ENCODE results near the gene DOCK4.

DNA sequence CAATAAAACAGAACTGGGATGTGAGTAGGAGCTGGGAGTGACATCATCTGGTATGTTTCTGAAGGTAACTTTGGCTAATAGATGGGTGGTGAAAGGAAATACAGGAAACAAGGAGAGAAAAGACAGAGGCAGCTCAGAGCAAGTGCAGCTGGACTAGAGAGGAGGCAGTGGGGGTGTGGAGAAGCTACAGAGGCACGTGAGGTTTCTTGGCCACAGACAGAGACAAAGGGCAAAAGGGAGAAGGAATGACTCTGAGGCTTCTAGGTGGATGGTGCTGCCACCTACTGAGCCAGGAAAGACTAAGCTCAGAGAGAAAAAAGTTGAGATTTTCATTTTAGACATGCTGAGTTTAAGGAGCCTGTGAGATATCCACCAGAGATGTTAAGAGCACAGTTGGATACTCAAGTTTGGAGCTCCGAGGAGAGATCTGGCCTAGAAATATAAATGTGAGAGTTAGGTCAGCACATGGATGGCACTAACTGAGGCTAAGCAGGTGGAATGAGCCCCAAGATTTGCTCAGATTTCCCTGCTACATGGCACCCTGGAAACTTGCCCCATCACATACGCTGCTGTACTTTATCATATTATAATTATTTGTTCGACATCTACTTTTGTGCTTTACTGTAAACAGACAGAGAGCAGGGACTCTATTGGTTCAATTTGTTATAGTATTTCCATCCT, 350.9 kb downstream of the DOCK4 start:
- TF ChIP-seq, protein P1, sequence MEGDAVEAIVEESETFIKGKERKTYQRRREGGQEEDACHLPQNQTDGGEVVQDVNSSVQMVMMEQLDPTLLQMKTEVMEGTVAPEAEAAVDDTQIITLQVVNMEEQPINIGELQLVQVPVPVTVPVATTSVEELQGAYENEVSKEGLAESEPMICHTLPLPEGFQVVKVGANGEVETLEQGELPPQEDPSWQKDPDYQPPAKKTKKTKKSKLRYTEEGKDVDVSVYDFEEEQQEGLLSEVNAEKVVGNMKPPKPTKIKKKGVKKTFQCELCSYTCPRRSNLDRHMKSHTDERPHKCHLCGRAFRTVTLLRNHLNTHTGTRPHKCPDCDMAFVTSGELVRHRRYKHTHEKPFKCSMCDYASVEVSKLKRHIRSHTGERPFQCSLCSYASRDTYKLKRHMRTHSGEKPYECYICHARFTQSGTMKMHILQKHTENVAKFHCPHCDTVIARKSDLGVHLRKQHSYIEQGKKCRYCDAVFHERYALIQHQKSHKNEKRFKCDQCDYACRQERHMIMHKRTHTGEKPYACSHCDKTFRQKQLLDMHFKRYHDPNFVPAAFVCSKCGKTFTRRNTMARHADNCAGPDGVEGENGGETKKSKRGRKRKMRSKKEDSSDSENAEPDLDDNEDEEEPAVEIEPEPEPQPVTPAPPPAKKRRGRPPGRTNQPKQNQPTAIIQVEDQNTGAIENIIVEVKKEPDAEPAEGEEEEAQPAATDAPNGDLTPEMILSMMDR (IDR thresholded peaks at IDR 0.05) = peak in 4 of 6 experiments; percentile 31 to 66 (median 41)
- TF ChIP-seq POLR2A (IDR thresholded peaks at IDR 0.05) = no peak

All from esophagus squamous epithelium (tissue), 4 donors.